ENCODE data around the gene CTU2. TPM values are rescaled to one million over a fixed set of nuclear protein-coding genes. Genes with fewer than 3 reads are reported as not detected.

The CTU2 gene
- total and polyA plus RNA-seq, 2 experiments from 2014 or later, result 5.9 to 19.5 TPM

- no peak overlapping the region for H3K27ac ChIP-seq
- no peaks in the 10 kb centered on the region for H3K27me3 ChIP-seq
- H3K4me1 ChIP-seq (ENCODE audit: insufficient read depth), result peaks cover 3% of the 10 kb centered on the region
- H3K79me2 ChIP-seq, result no peaks in the 10 kb centered on the region
- peaks cover 7% of the 10 kb centered on the region for H4K20me1 ChIP-seq (ENCODE audit: insufficient read depth, poor library complexity, severe bottlenecking)
- H3K9me3 ChIP-seq (ENCODE audit: low read depth), result no peaks in the 10 kb centered on the region
- no peak overlapping the region for H3K4me2 ChIP-seq
- no peak overlapping the region for H3K4me3 ChIP-seq
- no peaks in the 10 kb centered on the region for H3K9me2 ChIP-seq (replicated peaks; ENCODE audit: insufficient read depth)
- TF ChIP-seq CTCF (IDR thresholded peaks at IDR 0.05; ENCODE audit: poor library complexity) (no peak), EZH2 (IDR thresholded peaks at IDR 0.05; ENCODE audit: borderline replicate concordance) (no peak), EZH2phosphoT487 (IDR thresholded peaks at IDR 0.05; ENCODE audit: low read depth, severe bottlenecking, unreplicated experiment) (no peak)
- H2AFZ ChIP-seq, result no peak overlapping the region
- DNase-seq (ENCODE audit: low spot score), result no peak
- 76% methylated on average over 5 of the region's 13 CpGs for WGBS (ENCODE audit: low lambda C conversion rate, missing lambda C conversion rate)
- H3K36me3 ChIP-seq (replicated peaks; ENCODE audit: insufficient read depth, low read depth), result no peaks in the 10 kb centered on the region
These were observed 46.9 kb downstream of the CTU2 start for GRCh38 chr16:88753191-88753590.

GRCh38 chr16:88753602-88754001 lies 47.3 kb downstream of the CTU2 start:
- H3K36me3 ChIP-seq (replicated peaks; ENCODE audit: insufficient read depth, low read depth), result no peaks in the 10 kb centered on the region
- TF ChIP-seq EZH2phosphoT487 (IDR thresholded peaks at IDR 0.05; ENCODE audit: low read depth, severe bottlenecking, unreplicated experiment) (no peak), EZH2 (IDR thresholded peaks at IDR 0.05; ENCODE audit: borderline replicate concordance) (no peak), CTCF (IDR thresholded peaks at IDR 0.05; ENCODE audit: poor library complexity) (no peak)
- H3K9me2 ChIP-seq (replicated peaks; ENCODE audit: insufficient read depth), result no peaks in the 10 kb centered on the region
- no peak overlapping the region for H3K27ac ChIP-seq
- H3K27me3 ChIP-seq, result no peaks in the 10 kb centered on the region
- peaks cover 2% of the 10 kb centered on the region for H3K79me2 ChIP-seq
- no peak overlapping the region for H2AFZ ChIP-seq
- no peaks in the 10 kb centered on the region for H3K9me3 ChIP-seq (ENCODE audit: low read depth)
- no peak overlapping the region for H3K4me3 ChIP-seq
- H3K4me1 ChIP-seq (ENCODE audit: insufficient read depth), result peaks cover 3% of the 10 kb centered on the region
- no peak for DNase-seq (ENCODE audit: low spot score)
- no peak overlapping the region for H3K4me2 ChIP-seq
- WGBS (ENCODE audit: low lambda C conversion rate, missing lambda C conversion rate), result 90% methylated on average over 11 of the region's 11 CpGs
- H4K20me1 ChIP-seq (ENCODE audit: insufficient read depth, poor library complexity, severe bottlenecking), result peaks cover 7% of the 10 kb centered on the region

- peaks cover 7% of the 10 kb centered on the region for H4K20me1 ChIP-seq (ENCODE audit: insufficient read depth, poor library complexity, severe bottlenecking)
- H3K27ac ChIP-seq, result no peak overlapping the region
- no peaks in the 10 kb centered on the region for H3K9me3 ChIP-seq (ENCODE audit: low read depth)
- TF ChIP-seq EZH2phosphoT487 (IDR thresholded peaks at IDR 0.05; ENCODE audit: low read depth, severe bottlenecking, unreplicated experiment) (no peak), CTCF (IDR thresholded peaks at IDR 0.05; ENCODE audit: poor library complexity) (no peak), EZH2 (IDR thresholded peaks at IDR 0.05; ENCODE audit: borderline replicate concordance) (no peak)
- no peaks in the 10 kb centered on the region for H3K9me2 ChIP-seq (replicated peaks; ENCODE audit: insufficient read depth)
- H3K79me2 ChIP-seq, result peaks cover 7% of the 10 kb centered on the region
- H3K36me3 ChIP-seq (replicated peaks; ENCODE audit: insufficient read depth, low read depth), result no peaks in the 10 kb centered on the region
- DNase-seq (ENCODE audit: low spot score), result no peak
- no peaks in the 10 kb centered on the region for H3K27me3 ChIP-seq
- peaks cover 7% of the 10 kb centered on the region for H3K4me1 ChIP-seq (ENCODE audit: insufficient read depth)
- H2AFZ ChIP-seq, result no peak overlapping the region
- H3K4me3 ChIP-seq, result no peak overlapping the region
- H3K4me2 ChIP-seq, result no peak overlapping the region
- WGBS (ENCODE audit: low lambda C conversion rate, missing lambda C conversion rate), result 95% methylated on average over 28 of the region's 28 CpGs
These were observed 48.0 kb downstream of the CTU2 start for GRCh38 chr16:88754109-88754911.

Data from hepatocyte (in vitro differentiated cells).